DND-41 (cell line): ENCODE measurements around the gene SAXO1.

ENCODE experiments used
- ATAC-seq: fragments of 200-7000 bp; cut with Tn5 transposase; 3 replicates; pipeline ENCODE4 v1.9.1; 2021; ENCODE audit warnings: low read depth; ENCODE audit not compliant: insufficient read depth
- DNase-seq: peaks from one replicate; pipeline ENCODE4 v3.0.0-alpha.2; 2020
- H2AFZ ChIP-seq: 2 replicates; pipeline ENCODE4 v1.6.0; 2012; ENCODE audit warnings: low read depth, low read length
- H3K27ac ChIP-seq: 2 replicates; pipeline ENCODE4 v1.5.1; 2012; ENCODE audit warnings: low read length, inconsistent platforms
- H3K27me3 ChIP-seq: fragments of 200-600 bp; sonication (generic); 2 replicates; pipeline ENCODE4 v1.6.0; 2012; ENCODE audit warnings: low read length, mild to moderate bottlenecking, inconsistent platforms; ENCODE audit not compliant: insufficient read depth, poor library complexity
- H3K36me3 ChIP-seq: 2 replicates; pipeline ENCODE4 v1.5.1; 2012; ENCODE audit warnings: low read length, inconsistent platforms; ENCODE audit not compliant: insufficient read depth
- H3K4me1 ChIP-seq: 2 replicates; pipeline ENCODE4 v1.5.1; 2012; ENCODE audit warnings: mild to moderate bottlenecking, low read length; ENCODE audit not compliant: insufficient read depth
- H3K4me2 ChIP-seq: 2 replicates; pipeline ENCODE4 v1.6.0; 2012; ENCODE audit warnings: mild to moderate bottlenecking, moderate library complexity, low read length, inconsistent platforms; ENCODE audit not compliant: insufficient read depth
- H3K4me3 ChIP-seq, 2 experiments: fragments of 200-600 bp in 1 of 2; shearing (Covaris generic) in 1 of 2; 2 replicates each; pipeline ENCODE4 v1.5.1; 2012 to 2016; ENCODE audit warnings: inconsistent platforms in 2 of 2, low read length in 2 of 2, mild to moderate bottlenecking in 2 of 2, low read depth in 1 of 2, moderate library complexity in 1 of 2
- H3K79me2 ChIP-seq: 2 replicates; pipeline ENCODE4 v1.6.0; 2012; ENCODE audit warnings: low read length, inconsistent platforms; ENCODE audit not compliant: insufficient read depth
- H3K9ac ChIP-seq: 2 replicates; pipeline ENCODE4 v1.6.0; 2012; ENCODE audit warnings: low read depth, mild to moderate bottlenecking, inconsistent platforms, low read length, moderate library complexity
- H3K9me3 ChIP-seq: 2 replicates; pipeline ENCODE4 v1.5.1; 2012; ENCODE audit warnings: low read length, moderate library complexity, mild to moderate bottlenecking, inconsistent platforms; ENCODE audit not compliant: insufficient read depth, severe bottlenecking
- H4K20me1 ChIP-seq: 2 replicates; pipeline ENCODE4 v1.6.0; 2012; ENCODE audit warnings: low read length; ENCODE audit not compliant: insufficient read depth
- EZH2 ChIP-seq: IDR thresholded peaks from 3 replicates; pipeline ENCODE4 v1.6.1; 2012; ENCODE audit warnings: borderline replicate concordance, low read depth, mild to moderate bottlenecking, moderate library complexity, low read length, inconsistent platforms; ENCODE audit not compliant: severe bottlenecking
- TF ChIP-seq, protein P1 (sequence below): IDR thresholded peaks from 2 replicates; pipeline ENCODE4 v1.5.1; 2012; ENCODE audit warnings: borderline replicate concordance, low read length, moderate library complexity, mild to moderate bottlenecking; ENCODE audit not compliant: poor library complexity, severe bottlenecking; ENCODE audit errors: extremely low read depth

SAXO1 gene

GRCh38 chr9:18889550-18889949, 143.5 kb downstream of the SAXO1 start:
- H2AFZ ChIP-seq, result no peak overlapping the region
- H3K36me3 ChIP-seq, result no peaks in the 10 kb centered on the region
- H4K20me1 ChIP-seq, result no peaks in the 10 kb centered on the region
- no peak overlapping the region for H3K4me3 ChIP-seq
- no peaks in the 10 kb centered on the region for H3K79me2 ChIP-seq
- no peaks in the 10 kb centered on the region for H3K9me3 ChIP-seq
- no peak overlapping the region for H3K4me2 ChIP-seq
- ATAC-seq, result no peak
- H3K27me3 ChIP-seq, result no peaks in the 10 kb centered on the region
- H3K9ac ChIP-seq, result no peak overlapping the region
- H3K4me1 ChIP-seq, result no peaks in the 10 kb centered on the region
- DNase-seq, result no peak
- H3K27ac ChIP-seq, result no peak overlapping the region
- no peak for TF ChIP-seq EZH2
- TF ChIP-seq, protein P1, sequence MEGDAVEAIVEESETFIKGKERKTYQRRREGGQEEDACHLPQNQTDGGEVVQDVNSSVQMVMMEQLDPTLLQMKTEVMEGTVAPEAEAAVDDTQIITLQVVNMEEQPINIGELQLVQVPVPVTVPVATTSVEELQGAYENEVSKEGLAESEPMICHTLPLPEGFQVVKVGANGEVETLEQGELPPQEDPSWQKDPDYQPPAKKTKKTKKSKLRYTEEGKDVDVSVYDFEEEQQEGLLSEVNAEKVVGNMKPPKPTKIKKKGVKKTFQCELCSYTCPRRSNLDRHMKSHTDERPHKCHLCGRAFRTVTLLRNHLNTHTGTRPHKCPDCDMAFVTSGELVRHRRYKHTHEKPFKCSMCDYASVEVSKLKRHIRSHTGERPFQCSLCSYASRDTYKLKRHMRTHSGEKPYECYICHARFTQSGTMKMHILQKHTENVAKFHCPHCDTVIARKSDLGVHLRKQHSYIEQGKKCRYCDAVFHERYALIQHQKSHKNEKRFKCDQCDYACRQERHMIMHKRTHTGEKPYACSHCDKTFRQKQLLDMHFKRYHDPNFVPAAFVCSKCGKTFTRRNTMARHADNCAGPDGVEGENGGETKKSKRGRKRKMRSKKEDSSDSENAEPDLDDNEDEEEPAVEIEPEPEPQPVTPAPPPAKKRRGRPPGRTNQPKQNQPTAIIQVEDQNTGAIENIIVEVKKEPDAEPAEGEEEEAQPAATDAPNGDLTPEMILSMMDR, result no peak

GRCh38 chr9:18888290-18888689, 144.7 kb downstream of the SAXO1 start:
- no peak overlapping the region for H3K4me2 ChIP-seq
- ATAC-seq, result no peak
- H3K27me3 ChIP-seq, result no peaks in the 10 kb centered on the region
- H3K27ac ChIP-seq, result no peak overlapping the region
- no peaks in the 10 kb centered on the region for H3K79me2 ChIP-seq
- H4K20me1 ChIP-seq, result no peaks in the 10 kb centered on the region
- H3K4me3 ChIP-seq, result no peak overlapping the region
- no peaks in the 10 kb centered on the region for H3K4me1 ChIP-seq
- no peak overlapping the region for H3K9ac ChIP-seq
- peaks cover 3% of the 10 kb centered on the region for H3K9me3 ChIP-seq
- DNase-seq, result no peak
- H3K36me3 ChIP-seq, result no peaks in the 10 kb centered on the region
- TF ChIP-seq, protein P1, result no peak
- no peak for TF ChIP-seq EZH2
- no peak overlapping the region for H2AFZ ChIP-seq

- H3K4me2 ChIP-seq, result no peak overlapping the region
- DNase-seq (no peak), ATAC-seq (no peak)
- H3K79me2 ChIP-seq, result no peaks in the 10 kb centered on the region
- H3K36me3 ChIP-seq, result no peaks in the 10 kb centered on the region
- no peaks in the 10 kb centered on the region for H4K20me1 ChIP-seq
- no peak overlapping the region for H3K4me3 ChIP-seq
- H2AFZ ChIP-seq, result no peak overlapping the region
- no peak overlapping the region for H3K9ac ChIP-seq
- no peaks in the 10 kb centered on the region for H3K27me3 ChIP-seq
- TF ChIP-seq, protein P1, result no peak
- H3K27ac ChIP-seq, result no peak overlapping the region
- peaks cover 7% of the 10 kb centered on the region for H3K9me3 ChIP-seq
- H3K4me1 ChIP-seq, result no peaks in the 10 kb centered on the region
Observed at GRCh38 chr9:18887546-18887945, 145.5 kb downstream of the SAXO1 start.

DNA sequence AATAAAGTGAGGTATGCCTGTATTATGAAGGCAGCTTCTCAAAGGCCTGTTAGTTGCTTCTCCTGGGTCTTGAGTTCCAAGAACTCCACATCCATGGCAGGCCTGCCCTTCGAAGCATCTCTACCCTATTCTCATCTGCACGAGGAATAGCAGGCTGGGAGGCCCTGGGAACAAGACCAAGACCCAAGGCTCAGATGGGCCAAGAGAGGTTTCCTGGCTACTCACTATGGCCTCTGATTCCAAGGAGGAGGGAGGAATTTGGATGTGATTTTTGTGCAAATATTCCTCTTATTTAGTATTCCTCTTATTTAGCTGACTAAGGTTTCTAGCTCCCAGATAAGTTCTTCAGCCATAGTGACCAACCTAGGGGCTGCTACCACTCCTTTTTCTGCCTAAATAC, 151.3 kb downstream of the SAXO1 start:
- no peak for DNase-seq
- H3K9me3 ChIP-seq, result peaks cover 7% of the 10 kb centered on the region
- no peak overlapping the region for H3K9ac ChIP-seq

More for the DNA sequence above, 151.3 kb downstream of the SAXO1 start:
- TF ChIP-seq, protein P1, result no peak
- TF ChIP-seq EZH2, result no peak
- no peak overlapping the region for H3K4me2 ChIP-seq
- H3K79me2 ChIP-seq, result no peaks in the 10 kb centered on the region
- H3K27ac ChIP-seq, result no peak overlapping the region
- H3K4me3 ChIP-seq, result no peak overlapping the region
- no peaks in the 10 kb centered on the region for H4K20me1 ChIP-seq
- H2AFZ ChIP-seq, result no peak overlapping the region
- H3K4me1 ChIP-seq, result no peaks in the 10 kb centered on the region
- H3K36me3 ChIP-seq, result no peaks in the 10 kb centered on the region
- ATAC-seq, result no peak
- no peaks in the 10 kb centered on the region for H3K27me3 ChIP-seq
